ENCODE results near the gene RNASE7.

RNASE7 gene

GRCh38 chr14:21092273-21093011 lies 50.3 kb downstream of the RNASE7 start:
- Histone ChIP-seq H3K36me3 (ENCODE audit: control insufficient read depth in 2 of 2, insufficient read depth in 1 of 2, low read length in 2 of 2) (peaks cover 11 to 49% of the 10 kb centered on the region in 2 experiments; a peak in 2 of 3 replicates), H3K4me1 (ENCODE audit: control insufficient read depth, insufficient read depth, low read length) (peaks cover 8% of the 10 kb centered on the region; the same call in 1 of the 2 replicates), H3K4me3 (ENCODE audit: low read depth, low read length) (no peak overlapping the region), H3K27ac (ENCODE audit: extremely low read depth, low read depth, low read length) (no peak overlapping the region), H3K9me3 (ENCODE audit: control insufficient read depth, insufficient read depth, low read depth, low read length) (no peaks in the 10 kb centered on the region)
- ChIA-PET CTCF (interaction anchor here (0.6 to 6.9 kb wide), 31 partner anchors 8 to 464 kb away, joined by 3 to 175 read pairs (median 7); partner anchors contain the start of genes ARHGEF40 and TMEM253), POLR2A (interaction anchor here (0.6 to 4.4 kb wide), 7 partner anchors 9 to 78 kb away, joined by 3 to 33 read pairs (median 5); partner anchors contain the start of gene ARHGEF40)
- TF ChIP-seq ZSCAN30 (tag by site-specific recombination; IDR thresholded peaks at IDR 0.05) (peak; percentile 62; the same call in 1 of the 2 replicates), ZNF48 (tag by site-specific recombination; IDR thresholded peaks at IDR 0.05) (no peak), ZNF248 (tag by site-specific recombination; IDR thresholded peaks at IDR 0.05) (no peak), ZNF510 (tag by site-specific recombination; IDR thresholded peaks at IDR 0.05; ENCODE audit: insufficient replicate concordance) (no peak), ZNF692 (tag by site-specific recombination; IDR thresholded peaks at IDR 0.05) (0 out of 2 replicates have a peak, but pooled peaks have one; percentile 36), HOXD13 (CRISPR knock-in tag; IDR thresholded peaks at IDR 0.05; ENCODE audit: borderline replicate concordance) (no peak), GLIS2 (tag by site-specific recombination; IDR thresholded peaks at IDR 0.05) (no peak), ZNF174 (tag by site-specific recombination; IDR thresholded peaks at IDR 0.05) (no peak), ZNF626 (tag by site-specific recombination; IDR thresholded peaks at IDR 0.05) (no peak), ZNF580 (tag by site-specific recombination; IDR thresholded peaks at IDR 0.05) (peak; percentile 65; the same call in 1 of the 2 replicates), ZBTB17 (tag by site-specific recombination; IDR thresholded peaks at IDR 0.05) (peak; percentile 73), ZNF658 (tag by site-specific recombination; IDR thresholded peaks at IDR 0.05) (no peak), ZBTB6 (tag by site-specific recombination; IDR thresholded peaks at IDR 0.05) (peak; percentile 89), REST (tag by site-specific recombination; IDR thresholded peaks at IDR 0.05) (peak; percentile 62), ZNF274 (IDR thresholded peaks at IDR 0.05; ENCODE audit: low read length) (no peak), ZNF274 (tag by site-specific recombination; IDR thresholded peaks at IDR 0.05; ENCODE audit: borderline replicate concordance) (no peak), SCRT1 (tag by site-specific recombination; IDR thresholded peaks at IDR 0.05; ENCODE audit: borderline replicate concordance) (no peak), ZNF239 (tag by site-specific recombination; IDR thresholded peaks at IDR 0.05) (0 out of 2 replicates have a peak, but pooled peaks have one; percentile 53), PBX3 (CRISPR knock-in tag; IDR thresholded peaks at IDR 0.05) (0 out of 2 replicates have a peak, but pooled peaks have one; percentile 55), ZNF785 (tag by site-specific recombination; IDR thresholded peaks at IDR 0.05) (no peak), ZNF518A (tag by site-specific recombination; conservative IDR thresholded peaks at IDR 0.05; ENCODE audit: low read depth) (no peak), ZNF571 (tag by site-specific recombination; IDR thresholded peaks at IDR 0.05) (no peak), ZNF2 (tag by site-specific recombination; IDR thresholded peaks at IDR 0.05) (peak; percentile 87), ZNF600 (tag by site-specific recombination; IDR thresholded peaks at IDR 0.05) (peak; percentile 93)

Measured in HEK293 (cell line).